ENCODE data around the gene STRIP1.

The STRIP1 gene, protein sequence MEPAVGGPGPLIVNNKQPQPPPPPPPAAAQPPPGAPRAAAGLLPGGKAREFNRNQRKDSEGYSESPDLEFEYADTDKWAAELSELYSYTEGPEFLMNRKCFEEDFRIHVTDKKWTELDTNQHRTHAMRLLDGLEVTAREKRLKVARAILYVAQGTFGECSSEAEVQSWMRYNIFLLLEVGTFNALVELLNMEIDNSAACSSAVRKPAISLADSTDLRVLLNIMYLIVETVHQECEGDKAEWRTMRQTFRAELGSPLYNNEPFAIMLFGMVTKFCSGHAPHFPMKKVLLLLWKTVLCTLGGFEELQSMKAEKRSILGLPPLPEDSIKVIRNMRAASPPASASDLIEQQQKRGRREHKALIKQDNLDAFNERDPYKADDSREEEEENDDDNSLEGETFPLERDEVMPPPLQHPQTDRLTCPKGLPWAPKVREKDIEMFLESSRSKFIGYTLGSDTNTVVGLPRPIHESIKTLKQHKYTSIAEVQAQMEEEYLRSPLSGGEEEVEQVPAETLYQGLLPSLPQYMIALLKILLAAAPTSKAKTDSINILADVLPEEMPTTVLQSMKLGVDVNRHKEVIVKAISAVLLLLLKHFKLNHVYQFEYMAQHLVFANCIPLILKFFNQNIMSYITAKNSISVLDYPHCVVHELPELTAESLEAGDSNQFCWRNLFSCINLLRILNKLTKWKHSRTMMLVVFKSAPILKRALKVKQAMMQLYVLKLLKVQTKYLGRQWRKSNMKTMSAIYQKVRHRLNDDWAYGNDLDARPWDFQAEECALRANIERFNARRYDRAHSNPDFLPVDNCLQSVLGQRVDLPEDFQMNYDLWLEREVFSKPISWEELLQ

DNA sequence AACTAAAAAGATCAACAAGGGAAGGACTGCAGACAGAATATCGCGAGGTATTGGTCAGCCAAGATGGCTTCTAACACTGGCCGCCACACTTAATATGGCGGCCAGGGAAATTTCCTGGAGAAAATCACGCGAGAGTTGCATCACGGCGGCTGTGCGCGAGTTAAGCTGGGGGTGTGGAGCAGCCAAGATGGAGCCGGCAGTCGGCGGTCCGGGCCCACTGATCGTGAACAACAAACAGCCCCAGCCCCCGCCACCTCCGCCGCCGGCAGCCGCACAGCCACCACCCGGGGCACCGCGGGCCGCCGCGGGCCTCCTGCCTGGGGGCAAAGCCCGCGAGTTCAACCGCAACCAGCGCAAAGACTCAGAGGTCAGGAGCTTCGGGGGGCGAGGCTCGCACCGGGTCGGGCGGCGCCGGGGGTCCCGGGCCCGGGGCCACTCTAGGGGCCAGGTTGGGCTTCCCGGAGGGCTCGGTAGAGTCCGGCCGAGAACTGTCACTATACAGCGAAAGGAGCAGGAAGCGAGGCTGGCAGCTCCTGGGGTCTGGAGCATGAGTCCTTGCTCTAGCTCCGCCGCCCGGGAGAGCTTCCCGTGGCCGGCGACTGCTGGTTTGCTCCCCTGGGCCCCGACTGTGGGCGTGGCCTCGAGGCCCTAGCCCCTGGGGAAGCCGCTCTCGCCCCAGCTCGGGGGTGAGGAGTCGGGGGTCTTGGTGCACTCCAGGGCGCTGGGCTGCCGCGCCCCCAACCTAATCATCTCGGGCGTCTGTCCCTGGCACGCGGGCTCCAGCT is at the start of gene STRIP1:
Gene STRIP1, plus strand, starts transcription at position 174 of the 785 bp plus-strand sequence. Its CDS starts 14 bp downstream, at position 188.
- DNase-seq (ENCODE audit: low read depth in 2 of 2) = peak; percentile 79 to 82

DNA sequence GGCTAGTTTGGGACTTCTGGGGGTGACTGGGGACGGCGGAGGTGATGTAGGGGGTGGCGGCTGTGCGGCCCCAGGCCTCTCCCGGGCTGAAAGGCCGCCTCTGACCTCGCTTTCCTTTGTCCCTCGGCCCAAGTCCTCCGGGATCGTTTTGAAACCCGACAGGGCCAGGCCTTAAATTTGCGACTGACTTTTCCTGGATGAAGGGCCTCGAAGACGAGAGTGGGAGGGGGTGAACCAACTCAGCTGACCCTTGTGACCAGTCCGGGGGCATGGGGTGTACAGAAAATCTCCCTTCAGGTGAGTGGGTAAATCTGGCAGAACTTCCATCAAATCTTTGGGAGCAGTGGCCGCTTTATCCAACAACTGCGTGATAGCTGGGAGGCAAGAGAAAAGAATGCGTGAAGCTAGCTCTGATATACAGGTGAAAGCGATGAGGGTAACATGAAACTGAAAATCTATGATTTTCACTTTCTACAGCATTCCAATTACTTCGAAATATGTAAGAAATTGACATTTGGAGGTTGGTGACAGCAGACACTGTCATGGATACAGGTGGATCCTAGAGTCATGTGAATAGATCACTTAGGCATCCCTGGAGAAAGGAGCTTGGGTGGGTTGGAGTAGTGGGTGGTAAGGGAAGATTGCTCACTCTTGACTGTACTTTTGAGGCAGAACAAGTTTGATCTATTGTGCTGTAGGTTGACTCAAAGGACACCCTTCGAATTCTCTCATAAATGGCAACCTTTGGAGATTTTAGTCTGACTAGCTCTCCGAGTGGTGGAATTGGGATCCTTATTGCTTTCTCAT is 49.0 kb upstream of the STRIP1 start:
- DNase-seq (ENCODE audit: low read depth in 2 of 2) = no peak

DNA sequence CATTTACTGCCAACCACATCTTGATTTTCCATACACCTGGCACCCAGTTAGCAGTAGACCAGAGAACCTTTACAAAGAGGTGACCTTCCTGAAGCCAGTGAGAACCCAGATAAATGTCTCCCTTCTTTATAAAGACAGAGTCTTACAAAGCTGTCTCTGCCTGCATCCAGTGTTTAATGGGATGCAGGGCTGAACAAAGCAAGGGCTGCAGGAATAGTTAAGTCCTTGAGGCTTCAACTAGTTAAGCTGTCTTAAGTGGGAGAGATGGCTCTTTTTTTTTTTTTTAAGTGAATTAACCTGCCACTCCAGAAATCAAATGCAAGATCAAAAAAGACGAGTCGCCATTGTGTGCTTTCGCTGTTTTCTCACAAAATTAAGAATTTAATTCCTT is 48.4 kb upstream of the STRIP1 start:
- no peak for DNase-seq (ENCODE audit: low read depth in 2 of 2)

DNA sequence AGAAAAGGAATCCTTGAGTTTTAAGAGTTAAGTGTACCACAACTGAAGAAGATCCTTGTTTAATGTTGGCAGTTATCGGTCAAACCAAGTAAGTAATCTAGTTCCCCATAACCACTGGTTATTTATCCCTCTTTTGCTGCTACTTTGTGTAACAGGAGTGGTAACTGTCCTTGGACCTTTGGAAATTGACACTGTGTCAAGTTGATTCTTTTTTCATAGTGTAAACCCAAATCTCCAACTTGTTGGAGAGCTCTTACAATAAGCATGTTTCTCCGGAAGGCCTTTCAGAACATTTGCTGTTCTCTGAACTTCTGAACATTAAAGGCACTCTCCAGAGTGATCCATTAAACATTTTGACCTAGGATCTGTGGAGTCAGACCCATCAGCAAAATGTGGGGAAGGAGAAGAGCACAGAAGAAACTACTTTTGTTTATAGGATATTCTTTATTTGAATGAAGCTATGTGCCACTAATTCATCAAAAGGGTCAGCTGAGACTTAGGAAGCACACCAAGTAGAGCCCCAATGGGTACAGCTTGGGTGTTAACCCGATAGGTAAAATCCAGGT is 46.0 kb upstream of the STRIP1 start:
- no peak for DNase-seq (ENCODE audit: low read depth in 2 of 2)

DNA sequence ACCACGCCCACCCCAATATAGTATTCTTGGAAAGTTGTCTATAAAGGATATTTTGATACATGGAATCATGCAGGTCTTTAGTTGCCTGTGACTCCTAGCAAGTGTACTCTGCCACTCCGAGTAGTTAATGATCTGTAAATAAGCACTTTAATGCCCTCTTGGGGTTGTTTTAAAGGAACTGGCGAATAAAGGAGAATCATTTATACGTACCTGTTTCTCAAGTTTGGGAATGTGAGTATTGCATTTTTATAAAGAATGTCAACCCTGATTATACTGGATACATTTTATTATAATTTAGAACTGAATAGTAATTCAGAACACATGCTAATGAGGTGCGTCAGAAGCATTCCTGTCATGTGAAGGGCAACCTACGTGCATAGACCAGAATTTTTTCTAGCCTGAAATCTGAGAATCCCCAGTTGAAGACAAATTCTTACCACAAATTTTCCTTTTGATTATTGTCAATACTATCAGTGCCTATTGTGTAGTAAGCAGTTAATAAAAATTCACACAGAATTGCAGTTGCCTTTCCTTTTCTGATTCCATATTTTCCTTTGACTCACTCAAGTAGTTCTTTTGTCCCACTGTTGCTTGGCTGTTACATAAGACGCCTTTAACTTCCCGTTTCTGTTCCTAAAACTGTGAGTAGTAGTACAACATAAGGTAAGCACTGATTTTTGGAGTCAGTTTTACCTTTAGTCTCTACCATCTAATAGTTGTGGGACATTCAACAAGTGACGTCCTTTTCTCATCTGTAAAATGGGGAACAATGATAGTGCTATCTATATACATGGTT is 44.7 kb upstream of the STRIP1 start:
- DNase-seq (ENCODE audit: low read depth in 2 of 2) = no peak

DNA sequence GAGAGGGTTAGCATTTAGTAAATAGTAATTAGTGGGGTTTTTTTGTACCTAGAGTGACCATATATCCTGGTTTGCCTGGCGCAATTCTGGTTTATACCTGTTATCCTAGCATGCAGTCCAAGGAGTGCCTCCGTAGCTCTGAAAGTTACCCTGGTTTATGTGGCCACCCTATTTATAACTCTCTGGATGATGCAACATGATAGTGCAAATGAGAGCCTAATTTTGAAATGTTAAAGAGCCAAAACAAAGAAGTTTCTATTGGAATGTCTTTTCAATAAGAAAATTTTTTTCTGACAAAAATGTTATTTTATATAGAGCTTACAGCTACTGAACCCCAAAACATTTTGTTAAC is 44.1 kb upstream of the STRIP1 start:
- DNase-seq (ENCODE audit: low read depth in 2 of 2) = no peak

DNA sequence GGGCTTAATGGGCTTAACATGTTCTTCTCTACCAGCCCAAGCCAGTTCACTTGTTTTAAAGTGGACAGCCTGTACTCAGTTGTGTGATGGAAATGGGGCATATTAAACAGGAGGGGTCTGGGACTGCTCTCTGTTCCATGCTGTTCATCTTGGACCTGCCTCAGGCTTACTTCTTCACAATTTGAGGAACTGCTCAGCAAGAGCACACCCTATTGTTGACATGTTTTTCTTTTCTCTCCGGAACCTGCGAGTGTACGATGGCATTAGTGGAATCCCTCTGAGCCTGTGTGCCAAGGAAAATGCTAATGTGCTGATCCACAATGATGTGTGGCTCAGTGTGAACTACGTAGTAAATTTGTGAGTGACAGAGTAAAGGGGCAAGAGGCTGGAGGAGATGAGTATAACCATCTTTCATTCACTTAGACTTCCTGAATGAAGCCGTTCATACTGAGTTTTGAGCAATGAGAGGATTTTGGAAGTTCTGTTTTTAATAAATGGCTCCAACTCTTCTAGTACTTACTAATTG is 43.0 kb upstream of the STRIP1 start:
- no peak for DNase-seq (ENCODE audit: low read depth in 2 of 2)

DNA sequence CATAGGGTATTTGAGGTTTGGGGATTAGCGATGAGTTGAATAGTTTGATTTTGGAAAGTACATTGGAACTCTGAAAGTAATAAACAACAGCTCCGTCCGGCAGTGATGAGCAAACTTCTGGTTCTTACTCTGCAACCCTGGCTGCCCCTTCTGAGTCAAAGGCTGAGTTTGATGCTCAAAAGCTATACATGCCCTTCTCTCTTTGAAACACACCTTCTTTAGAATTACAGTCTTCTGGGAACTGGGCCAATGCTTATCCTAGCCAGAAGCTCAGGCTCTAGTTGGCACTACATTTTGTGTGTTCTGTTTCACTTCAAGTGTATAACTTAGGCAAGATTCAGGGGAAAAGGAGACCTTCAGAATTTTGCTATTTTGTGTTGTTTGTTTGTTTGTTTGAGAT is 40.5 kb upstream of the STRIP1 start:
- no peak for DNase-seq (ENCODE audit: low read depth in 2 of 2)

DNA sequence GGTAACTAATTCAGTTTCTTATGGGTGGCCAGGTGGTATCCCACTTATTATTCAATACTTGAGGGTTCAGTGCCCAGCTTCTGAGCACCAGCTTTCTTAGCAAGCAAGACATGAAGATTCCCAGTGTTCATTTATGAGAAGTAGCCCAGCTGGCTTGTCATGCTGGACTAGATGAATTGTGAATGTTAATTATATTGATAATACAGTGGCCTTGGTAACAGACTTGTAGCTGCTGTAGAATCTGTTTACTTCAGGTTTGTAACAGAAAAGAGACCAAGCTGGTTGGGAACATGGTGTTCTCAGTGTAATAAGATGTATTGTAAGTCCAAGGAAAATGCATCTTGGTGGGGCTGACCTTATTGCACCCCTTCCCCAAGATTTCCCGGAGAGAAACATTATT is 39.8 kb upstream of the STRIP1 start:
- no peak for DNase-seq (ENCODE audit: low read depth in 2 of 2)

DNA sequence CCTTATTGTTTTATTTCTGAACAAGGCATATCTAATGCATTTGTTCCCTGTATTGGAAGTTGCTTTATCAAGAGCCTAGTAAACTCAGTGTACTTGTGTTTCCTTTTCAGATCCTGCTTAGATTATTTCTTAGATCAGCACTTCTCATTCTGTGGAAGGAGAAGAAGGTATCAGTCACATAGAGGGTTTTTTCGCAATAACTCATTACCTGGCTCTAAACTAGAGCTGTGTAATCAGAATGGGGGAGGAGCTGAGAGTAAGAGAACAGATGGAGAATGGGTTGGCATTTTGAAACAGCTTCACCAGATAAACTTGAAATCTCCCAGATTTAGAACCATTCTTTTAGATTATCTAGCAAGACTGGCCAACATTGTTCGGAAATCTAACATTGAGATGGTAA is 38.9 kb upstream of the STRIP1 start:
- no peak for DNase-seq (ENCODE audit: low read depth in 2 of 2)

DNA sequence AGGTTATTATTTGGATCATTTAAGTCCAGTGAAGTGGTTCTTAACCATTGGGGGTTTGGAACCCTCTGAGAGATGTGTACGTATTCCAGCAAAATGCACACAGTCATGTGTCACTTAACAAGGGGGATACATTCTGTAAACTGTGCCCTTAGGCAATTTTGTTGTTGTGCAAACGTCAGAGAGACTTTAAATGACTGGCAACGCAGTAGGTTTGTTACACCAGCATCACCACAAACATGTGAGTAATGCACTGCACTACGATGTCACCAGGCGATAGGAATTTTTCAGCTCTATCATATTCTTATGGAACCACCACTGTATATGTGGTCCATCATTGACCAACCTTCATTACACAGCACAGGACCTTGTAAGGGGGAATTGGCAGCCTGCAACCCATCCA is 37.9 kb upstream of the STRIP1 start:
- no peak for DNase-seq (ENCODE audit: low read depth in 2 of 2)

DNA sequence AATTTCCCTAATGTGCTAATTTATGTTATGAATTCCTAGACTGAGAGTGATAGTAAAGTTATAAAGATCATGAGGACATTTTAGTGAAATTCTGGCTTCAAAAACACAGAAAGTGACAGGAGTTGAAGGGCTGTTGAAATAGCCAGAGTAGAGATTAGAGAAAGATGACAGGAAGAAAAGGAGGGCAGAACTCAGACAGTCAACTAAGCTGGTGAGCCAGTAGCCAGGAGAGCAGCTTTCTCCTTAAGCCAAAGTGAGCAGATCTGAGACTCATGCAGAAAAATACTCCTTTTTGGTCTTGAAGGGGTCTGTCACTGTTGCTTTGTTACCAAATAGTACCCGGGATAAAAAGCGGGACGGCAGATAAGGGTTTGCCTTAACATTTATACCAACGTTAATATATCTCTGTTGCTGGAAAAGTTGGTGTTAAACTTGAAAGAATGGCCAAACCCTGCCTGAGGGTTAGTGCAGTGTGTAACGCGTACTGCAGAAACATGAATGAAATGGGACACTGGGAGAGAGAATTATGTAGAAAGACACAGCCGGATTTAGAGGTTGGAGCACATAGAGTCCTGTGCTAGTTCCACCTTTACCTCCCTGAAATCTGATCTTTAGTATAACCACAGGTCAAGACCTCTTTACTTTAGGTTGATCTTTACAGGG is 37.1 kb upstream of the STRIP1 start:
- DNase-seq (ENCODE audit: low read depth in 2 of 2) = no peak

DNA sequence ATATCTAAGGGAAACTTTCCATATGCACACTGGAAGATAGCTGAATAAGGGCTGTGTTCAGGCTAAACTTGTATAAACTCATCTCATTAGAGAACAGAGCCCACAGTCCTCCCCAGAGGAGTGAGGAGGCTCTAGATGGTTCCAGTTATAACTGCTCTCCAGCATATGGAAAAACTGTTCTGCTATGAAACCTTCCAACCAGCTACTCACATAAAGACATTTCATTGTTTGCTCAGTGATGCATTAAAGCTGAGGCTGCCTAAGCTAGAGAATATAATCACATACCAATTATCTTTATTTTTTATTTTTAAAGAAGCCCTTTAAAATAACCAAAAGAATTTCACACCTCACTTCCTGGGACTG is 36.6 kb upstream of the STRIP1 start:
- DNase-seq (ENCODE audit: low read depth in 2 of 2) = no peak

DNA sequence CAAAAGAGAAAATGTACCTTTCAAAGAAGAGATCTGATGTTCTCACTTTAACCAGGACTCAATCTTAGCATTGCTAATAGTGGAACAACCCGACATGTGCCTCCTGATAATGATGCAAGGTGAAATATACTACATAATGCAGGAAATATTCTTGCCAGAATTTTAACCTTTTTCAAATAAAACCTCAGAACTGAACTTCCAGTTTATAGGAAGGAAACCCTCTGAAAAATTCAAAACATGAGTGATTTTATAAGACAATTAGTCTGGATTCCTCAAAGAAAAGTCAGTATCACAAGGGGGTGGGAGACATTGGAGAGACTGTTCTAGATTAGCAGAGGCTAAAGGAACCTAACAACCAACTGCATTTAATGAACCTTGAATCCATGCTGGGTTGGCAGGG is 31.7 kb upstream of the STRIP1 start:
- no peak for DNase-seq (ENCODE audit: low read depth in 2 of 2)

DNA sequence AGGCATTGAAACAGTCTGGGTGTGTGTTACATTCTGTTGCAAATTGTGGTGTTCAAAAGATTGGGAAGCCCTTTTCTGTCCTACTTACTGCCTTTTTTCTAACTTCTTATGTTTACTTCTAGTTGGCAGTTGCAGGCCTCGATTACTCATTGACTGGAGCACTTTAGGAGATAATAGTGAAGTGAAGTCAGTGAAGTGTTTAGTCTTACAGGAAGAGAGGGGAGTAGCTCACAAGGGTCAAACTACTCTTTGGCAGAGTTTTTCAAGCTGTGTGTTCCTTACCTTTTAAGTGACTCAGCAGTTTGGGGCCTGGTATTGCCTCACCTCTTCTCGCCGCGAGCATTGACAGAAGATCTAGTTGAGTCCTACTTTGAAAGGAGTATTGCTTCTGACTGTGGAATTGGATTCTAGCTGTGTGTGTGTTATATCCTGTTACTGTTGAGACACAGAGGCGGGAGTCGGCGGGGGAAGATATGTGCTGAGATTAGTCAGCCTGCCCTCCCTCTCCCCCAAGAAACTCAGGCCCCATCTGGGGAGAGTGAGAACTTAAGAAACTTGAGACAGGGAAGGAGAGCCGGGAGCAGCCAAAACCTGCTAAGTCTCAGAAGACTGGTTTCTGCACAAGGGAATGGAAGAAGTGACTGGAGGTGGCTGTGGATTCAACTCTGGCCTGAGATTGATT is 30.5 kb upstream of the STRIP1 start:
- DNase-seq (ENCODE audit: low read depth in 2 of 2) = no peak

DNA sequence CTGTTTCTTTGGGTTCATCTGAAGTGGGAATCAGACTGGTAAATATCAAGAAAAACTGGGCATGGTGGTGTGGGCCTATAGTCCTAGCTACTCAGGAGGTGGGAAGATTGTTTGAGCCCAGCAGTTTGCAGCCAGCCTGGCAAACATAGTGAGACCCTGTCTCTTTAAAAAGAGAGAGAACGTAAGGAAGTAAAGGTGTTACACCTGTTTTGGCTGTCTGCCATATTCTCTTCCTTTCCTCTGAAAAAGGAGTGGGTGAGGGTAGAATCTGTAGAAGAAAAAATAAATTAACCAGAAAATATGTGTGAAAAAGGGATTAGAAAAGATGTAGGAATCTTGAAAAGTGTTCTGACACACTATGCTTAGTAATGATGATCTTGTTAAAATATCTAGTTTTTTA is 29.8 kb upstream of the STRIP1 start:
- no peak for DNase-seq (ENCODE audit: low read depth in 2 of 2)

DNA sequence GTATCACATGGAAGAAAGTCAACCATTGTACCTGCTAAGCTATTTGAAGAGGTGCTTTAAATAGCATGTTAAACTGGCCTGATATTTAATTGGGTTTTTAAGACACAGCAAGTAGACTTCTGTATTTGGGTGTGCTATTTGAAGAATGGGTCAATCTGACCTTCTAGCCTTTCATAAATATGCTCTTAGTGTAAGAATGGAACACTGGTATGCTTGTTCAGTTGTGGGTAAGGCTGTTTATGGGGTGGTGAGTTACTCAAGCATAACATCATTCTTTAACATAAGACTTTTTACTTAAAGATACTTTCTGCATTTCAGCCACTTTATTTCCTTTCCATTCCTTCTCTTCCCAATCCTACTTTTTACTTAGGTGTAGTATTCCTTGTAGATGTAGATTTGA is 28.5 kb upstream of the STRIP1 start:
- no peak for DNase-seq (ENCODE audit: low read depth in 2 of 2)

DNA sequence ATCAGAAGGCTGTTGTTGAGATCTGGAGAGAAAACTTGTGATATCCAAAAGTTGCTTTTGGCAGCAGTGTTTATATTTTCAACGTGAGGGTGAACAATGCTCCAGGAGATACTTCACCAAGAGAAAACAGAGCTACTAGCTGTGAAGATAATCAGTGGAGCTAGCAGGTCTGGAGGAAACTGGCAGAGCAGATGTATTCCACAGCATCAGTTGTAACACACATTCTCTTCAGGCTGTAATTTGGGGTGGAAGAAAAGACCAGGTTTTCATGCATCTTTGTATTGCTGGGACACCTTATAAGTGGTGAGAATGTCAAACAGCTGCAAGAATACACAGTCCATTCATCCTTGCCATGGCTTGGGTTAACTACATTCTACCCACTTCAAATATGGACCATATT is 27.9 kb upstream of the STRIP1 start:
- DNase-seq (ENCODE audit: low read depth in 2 of 2) = no peak

All from stimulated activated CD8-positive, alpha-beta memory T cell treated with anti-CD3 and anti-CD28 coated beads, Interleukin-2, amount 100 ng/mL, for 1 hour (primary cell).